Retina (tissue), 1 donor: ENCODE measurements around the gene HJURP.

Source experiments
- DNase-seq: peaks from one replicate; pipeline ENCODE4 v3.0.0-alpha.2; 2016

HJURP gene

GRCh38 chr2:233847248-233847898, 7.0 kb downstream of the HJURP start:
- DNase-seq: no peak

DNA sequence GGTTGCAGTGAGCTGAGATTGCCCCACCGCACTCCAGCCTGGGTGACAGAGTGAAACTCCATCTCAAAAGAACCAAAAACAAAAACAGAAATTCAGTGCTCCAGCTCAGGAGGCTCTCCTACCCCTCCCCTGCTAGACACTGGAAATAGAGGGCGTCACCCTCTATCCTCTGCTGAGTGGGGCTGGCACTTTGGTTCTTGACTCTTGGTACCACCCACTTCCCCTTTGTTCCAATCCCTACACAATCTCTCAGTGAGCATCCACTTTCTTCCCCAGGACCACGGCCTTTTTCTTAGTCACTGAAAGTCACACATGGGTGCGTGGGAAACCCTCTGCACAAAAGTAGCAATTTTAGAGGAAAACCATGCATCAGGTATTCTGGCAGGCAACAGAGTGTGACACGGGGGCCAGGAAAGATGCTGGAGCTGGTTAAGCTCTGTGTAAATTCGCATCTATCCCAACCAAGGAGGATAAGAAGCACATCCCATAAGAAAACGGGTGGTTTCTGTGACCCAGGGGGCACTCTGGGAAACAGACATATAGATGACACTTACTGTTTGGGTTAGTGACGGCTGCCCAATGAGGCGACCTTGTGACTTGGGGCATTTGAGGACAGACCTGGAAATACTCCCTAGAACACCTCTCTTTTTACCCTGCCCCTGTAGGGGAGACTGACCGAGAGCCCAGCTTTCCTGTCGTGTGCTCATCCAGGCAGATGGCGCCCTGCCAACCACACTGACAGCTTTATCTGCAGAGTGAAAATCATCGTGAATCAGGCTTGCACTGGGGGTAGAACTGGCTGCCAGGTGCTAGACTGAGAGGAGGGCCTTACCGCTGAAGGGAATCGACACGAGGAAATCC, 7.7 kb downstream of the HJURP start:
- no peak for DNase-seq

GRCh38 chr2:233845301-233846060, 8.9 kb downstream of the HJURP start:
- DNase-seq: no peak

GRCh38 chr2:233844836-233845235, 9.5 kb downstream of the HJURP start:
- DNase-seq: no peak

GRCh38 chr2:233844064-233844807, 10.1 kb downstream of the HJURP start:
- no peak for DNase-seq

- DNase-seq: no peak
These were observed 13.2 kb downstream of the HJURP start for GRCh38 chr2:233841183-233841582.

DNA sequence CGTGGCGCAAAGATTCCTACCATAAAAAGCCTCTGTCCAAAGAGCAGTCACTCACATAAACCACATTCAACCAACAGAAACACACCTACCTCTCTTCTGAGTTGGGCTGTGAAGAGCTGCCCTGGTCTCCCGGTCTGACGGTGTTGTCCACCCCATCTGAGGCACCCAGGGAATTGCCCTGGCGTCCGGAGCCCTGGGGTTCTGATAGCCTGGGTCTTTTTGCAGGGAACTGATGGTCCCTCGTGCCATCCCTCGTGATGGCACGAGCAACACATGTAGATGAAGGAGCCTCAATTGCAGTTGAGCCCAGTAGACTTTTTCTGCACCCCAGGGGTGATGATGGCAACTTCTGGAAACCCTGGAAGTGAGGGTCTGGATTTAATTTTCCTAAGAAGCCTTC, 13.8 kb downstream of the HJURP start:
- DNase-seq: no peak

GRCh38 chr2:233839447-233839820, 14.9 kb downstream of the HJURP start:
- DNase-seq: no peak

- no peak for DNase-seq
These were observed 15.4 kb downstream of the HJURP start for GRCh38 chr2:233838726-233839446.

DNA sequence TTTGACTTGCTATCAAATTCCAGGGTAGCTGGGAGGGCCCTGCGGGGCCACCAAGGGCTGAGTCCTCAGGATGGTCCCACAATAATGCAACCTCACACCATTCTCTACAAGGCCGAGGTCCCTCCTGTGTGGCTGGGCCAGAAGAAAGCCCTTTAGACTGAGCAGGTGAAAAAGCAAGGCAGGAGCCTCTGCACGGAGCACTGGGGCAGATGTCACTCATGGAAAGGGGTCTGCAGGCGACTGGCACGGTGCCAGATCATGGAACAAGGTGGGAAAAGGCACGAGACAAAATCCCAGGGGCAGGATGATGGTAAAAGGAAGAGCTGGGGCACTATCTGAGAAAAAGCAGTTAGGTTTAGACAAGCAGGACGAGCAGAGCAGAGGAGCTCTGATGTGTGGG, 16.1 kb downstream of the HJURP start:
- DNase-seq: no peak

GRCh38 chr2:233837694-233838229, 16.6 kb downstream of the HJURP start:
- DNase-seq: no peak

- no peak for DNase-seq
These were observed 18.0 kb downstream of the HJURP start for GRCh38 chr2:233836359-233836758.

- DNase-seq: no peak
These were observed 18.8 kb downstream of the HJURP start for GRCh38 chr2:233835230-233836186.

- DNase-seq: no peak
These were observed 21.0 kb downstream of the HJURP start for GRCh38 chr2:233833345-233833744.

GRCh38 chr2:233832869-233833311, 21.4 kb downstream of the HJURP start:
- DNase-seq: peak; percentile 75

DNA sequence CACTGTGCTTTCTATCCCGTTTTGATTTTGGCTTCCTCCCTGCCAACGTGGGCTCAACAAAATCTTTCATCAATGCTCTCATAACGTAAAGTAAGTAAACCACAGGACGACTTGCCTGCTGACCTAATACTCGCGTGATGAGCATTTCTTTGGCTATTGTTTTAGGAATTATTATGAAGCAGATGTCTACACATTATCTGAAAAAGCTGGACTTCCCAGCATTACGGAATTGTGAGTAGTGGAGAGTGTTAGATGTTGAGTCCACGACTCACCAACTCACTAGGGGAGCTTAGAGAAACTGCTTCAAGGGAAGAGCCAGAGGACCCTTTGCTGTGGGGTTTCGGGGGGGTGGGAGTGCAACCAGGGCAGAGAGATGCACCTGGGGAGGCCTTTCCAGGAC, 21.9 kb downstream of the HJURP start:
- no peak for DNase-seq

- no peak for DNase-seq
These were observed 22.5 kb downstream of the HJURP start for GRCh38 chr2:233831861-233832260.

- no peak for DNase-seq
These were observed 23.2 kb downstream of the HJURP start for GRCh38 chr2:233831011-233831721.

GRCh38 chr2:233830111-233830802, 24.1 kb downstream of the HJURP start:
- DNase-seq: no peak
